GM18498 (cell line): ENCODE data around the gene PGF.
"Not testable (repeated sequence)": the region's sequence is repeated elsewhere in the genome, so short reads cannot be mapped to it uniquely, and the experiment has no call there.

Source experiments
- ATAC-seq: cut with Tn5 transposase; IDR thresholded peaks from one replicate; pipeline ENCODE4 v1.9.1; 2021; ENCODE audit warnings: mild to moderate bottlenecking, moderate library complexity; ENCODE audit not compliant: unreplicated experiment

The PGF gene

GRCh38 chr14:74945261-74945851, 10.0 kb downstream of the PGF start:
- ATAC-seq, result no peak

GRCh38 chr14:74942608-74943007, 12.8 kb downstream of the PGF start:
- ATAC-seq, result no peak

GRCh38 chr14:74942181-74942580, 13.2 kb downstream of the PGF start:
- ATAC-seq, result no peak

GRCh38 chr14:74941676-74942097, 13.7 kb downstream of the PGF start:
- no peak for ATAC-seq

GRCh38 chr14:74940956-74941565, 14.3 kb downstream of the PGF start:
- no peak for ATAC-seq

- ATAC-seq, result no peak
Measured at GRCh38 chr14:74938531-74939495, 16.6 kb downstream of the PGF start.

GRCh38 chr14:74937171-74937570, 18.2 kb downstream of the PGF start:
- ATAC-seq, result no peak

- ATAC-seq, result no peak
Measured at GRCh38 chr14:74936731-74937130, 18.7 kb downstream of the PGF start.

- no peak for ATAC-seq
Measured at GRCh38 chr14:74936151-74936550, 19.2 kb downstream of the PGF start.

- no peak for ATAC-seq
Measured at GRCh38 chr14:74935360-74935680, 20.1 kb downstream of the PGF start.

GRCh38 chr14:74934476-74935359, 20.7 kb downstream of the PGF start:
- no peak for ATAC-seq

GRCh38 chr14:74934041-74934440, 21.4 kb downstream of the PGF start:
- ATAC-seq, result no peak

- not testable (repeated sequence) for ATAC-seq
Measured at GRCh38 chr14:74932936-74933335, 22.5 kb downstream of the PGF start.

- no peak for ATAC-seq
Measured at GRCh38 chr14:74932401-74932901, 22.9 kb downstream of the PGF start.

- ATAC-seq, result not testable (repeated sequence)
Measured at GRCh38 chr14:74931744-74932143, 23.7 kb downstream of the PGF start.

- ATAC-seq, result no peak
Measured at GRCh38 chr14:74929242-74929641, 26.2 kb downstream of the PGF start.

GRCh38 chr14:74927225-74927624, 28.2 kb downstream of the PGF start:
- ATAC-seq, result no peak

- no peak for ATAC-seq
Measured at GRCh38 chr14:74924061-74924460, 31.3 kb downstream of the PGF start.

GRCh38 chr14:74922752-74923401, 32.5 kb downstream of the PGF start, which contains the start of gene RPS6KL1:
RPS6KL1 (minus strand) TSS chr14:74923260; CDS start chr14:74921541, 1,719 bp downstream.
- peak; percentile 91 for ATAC-seq
